ENCODE results near the gene ASAP3.

DNA sequence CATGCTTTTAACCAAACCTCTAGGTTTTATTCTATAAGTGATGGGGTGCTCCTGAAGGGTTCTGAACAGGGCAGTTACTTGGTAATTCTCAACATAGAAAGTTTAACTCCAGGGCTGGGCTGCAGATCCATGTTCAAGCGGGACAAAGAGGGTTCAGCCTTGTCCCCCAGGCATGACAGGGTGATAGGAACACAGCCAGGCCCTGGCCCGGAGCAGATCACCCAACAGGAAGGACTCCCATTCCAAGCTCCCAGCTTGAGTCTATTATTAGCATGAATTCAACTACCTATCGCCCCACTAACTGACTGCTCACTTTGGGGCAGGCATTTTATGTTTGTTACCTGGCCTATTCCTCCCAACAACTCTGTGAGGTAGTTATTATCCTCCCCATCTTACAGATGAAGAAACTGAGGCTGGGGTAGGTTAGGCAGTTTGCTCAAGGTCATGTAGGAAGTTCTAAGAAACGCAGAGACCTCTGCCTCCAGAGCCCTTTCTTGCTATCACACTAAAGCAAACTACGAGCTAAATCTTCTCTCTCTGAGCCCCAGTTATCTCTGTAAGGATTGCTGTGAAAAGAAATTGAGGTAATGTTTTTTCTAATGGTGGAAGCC, 14.5 kb downstream of the ASAP3 start:
- TF ChIP-seq AGO1 (IDR thresholded peaks at IDR 0.05; ENCODE audit: low read depth, low read length, poor library complexity, severe bottlenecking) (no peak), SNRNP70 (IDR thresholded peaks at IDR 0.05; ENCODE audit: low read depth, low read length) (no peak), ZNF18 (CRISPR knock-in tag; IDR thresholded peaks at IDR 0.05; ENCODE audit: insufficient replicate concordance) (no peak), ESRRA (CRISPR knock-in tag; IDR thresholded peaks at IDR 0.05; ENCODE audit: low read depth) (no peak), POLR2A (IDR thresholded peaks at IDR 0.05; ENCODE audit: insufficient read depth in 1 of 2, low read depth in 2 of 2, low read length in 2 of 2) (no peak), ZKSCAN8 (CRISPR knock-in tag; IDR thresholded peaks at IDR 0.05; ENCODE audit: borderline replicate concordance) (no peak), SOX6 (IDR thresholded peaks at IDR 0.05) (no peak), SOX6 (CRISPR knock-in tag; IDR thresholded peaks at IDR 0.05) (no peak), ZNF768 (CRISPR knock-in tag; IDR thresholded peaks at IDR 0.05) (no peak), ATF2 (CRISPR knock-in tag; IDR thresholded peaks at IDR 0.05) (no peak)
- TF ChIP-seq, protein P1, sequence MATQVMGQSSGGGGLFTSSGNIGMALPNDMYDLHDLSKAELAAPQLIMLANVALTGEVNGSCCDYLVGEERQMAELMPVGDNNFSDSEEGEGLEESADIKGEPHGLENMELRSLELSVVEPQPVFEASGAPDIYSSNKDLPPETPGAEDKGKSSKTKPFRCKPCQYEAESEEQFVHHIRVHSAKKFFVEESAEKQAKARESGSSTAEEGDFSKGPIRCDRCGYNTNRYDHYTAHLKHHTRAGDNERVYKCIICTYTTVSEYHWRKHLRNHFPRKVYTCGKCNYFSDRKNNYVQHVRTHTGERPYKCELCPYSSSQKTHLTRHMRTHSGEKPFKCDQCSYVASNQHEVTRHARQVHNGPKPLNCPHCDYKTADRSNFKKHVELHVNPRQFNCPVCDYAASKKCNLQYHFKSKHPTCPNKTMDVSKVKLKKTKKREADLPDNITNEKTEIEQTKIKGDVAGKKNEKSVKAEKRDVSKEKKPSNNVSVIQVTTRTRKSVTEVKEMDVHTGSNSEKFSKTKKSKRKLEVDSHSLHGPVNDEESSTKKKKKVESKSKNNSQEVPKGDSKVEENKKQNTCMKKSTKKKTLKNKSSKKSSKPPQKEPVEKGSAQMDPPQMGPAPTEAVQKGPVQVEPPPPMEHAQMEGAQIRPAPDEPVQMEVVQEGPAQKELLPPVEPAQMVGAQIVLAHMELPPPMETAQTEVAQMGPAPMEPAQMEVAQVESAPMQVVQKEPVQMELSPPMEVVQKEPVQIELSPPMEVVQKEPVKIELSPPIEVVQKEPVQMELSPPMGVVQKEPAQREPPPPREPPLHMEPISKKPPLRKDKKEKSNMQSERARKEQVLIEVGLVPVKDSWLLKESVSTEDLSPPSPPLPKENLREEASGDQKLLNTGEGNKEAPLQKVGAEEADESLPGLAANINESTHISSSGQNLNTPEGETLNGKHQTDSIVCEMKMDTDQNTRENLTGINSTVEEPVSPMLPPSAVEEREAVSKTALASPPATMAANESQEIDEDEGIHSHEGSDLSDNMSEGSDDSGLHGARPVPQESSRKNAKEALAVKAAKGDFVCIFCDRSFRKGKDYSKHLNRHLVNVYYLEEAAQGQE (IDR thresholded peaks at IDR 0.05; ENCODE audit: borderline replicate concordance in 1 of 2, low read depth in 1 of 2, low read length in 2 of 2), result no peak
- TF ChIP-seq, protein P2, sequence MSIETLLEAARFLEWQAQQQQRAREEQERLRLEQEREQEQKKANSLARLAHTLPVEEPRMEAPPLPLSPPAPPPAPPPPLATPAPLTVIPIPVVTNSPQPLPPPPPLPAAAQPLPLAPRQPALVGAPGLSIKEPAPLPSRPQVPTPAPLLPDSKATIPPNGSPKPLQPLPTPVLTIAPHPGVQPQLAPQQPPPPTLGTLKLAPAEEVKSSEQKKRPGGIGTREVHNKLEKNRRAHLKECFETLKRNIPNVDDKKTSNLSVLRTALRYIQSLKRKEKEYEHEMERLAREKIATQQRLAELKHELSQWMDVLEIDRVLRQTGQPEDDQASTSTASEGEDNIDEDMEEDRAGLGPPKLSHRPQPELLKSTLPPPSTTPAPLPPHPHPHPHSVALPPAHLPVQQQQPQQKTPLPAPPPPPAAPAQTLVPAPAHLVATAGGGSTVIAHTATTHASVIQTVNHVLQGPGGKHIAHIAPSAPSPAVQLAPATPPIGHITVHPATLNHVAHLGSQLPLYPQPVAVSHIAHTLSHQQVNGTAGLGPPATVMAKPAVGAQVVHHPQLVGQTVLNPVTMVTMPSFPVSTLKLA (IDR thresholded peaks at IDR 0.05), result no peak
- TF ChIP-seq, protein P3, sequence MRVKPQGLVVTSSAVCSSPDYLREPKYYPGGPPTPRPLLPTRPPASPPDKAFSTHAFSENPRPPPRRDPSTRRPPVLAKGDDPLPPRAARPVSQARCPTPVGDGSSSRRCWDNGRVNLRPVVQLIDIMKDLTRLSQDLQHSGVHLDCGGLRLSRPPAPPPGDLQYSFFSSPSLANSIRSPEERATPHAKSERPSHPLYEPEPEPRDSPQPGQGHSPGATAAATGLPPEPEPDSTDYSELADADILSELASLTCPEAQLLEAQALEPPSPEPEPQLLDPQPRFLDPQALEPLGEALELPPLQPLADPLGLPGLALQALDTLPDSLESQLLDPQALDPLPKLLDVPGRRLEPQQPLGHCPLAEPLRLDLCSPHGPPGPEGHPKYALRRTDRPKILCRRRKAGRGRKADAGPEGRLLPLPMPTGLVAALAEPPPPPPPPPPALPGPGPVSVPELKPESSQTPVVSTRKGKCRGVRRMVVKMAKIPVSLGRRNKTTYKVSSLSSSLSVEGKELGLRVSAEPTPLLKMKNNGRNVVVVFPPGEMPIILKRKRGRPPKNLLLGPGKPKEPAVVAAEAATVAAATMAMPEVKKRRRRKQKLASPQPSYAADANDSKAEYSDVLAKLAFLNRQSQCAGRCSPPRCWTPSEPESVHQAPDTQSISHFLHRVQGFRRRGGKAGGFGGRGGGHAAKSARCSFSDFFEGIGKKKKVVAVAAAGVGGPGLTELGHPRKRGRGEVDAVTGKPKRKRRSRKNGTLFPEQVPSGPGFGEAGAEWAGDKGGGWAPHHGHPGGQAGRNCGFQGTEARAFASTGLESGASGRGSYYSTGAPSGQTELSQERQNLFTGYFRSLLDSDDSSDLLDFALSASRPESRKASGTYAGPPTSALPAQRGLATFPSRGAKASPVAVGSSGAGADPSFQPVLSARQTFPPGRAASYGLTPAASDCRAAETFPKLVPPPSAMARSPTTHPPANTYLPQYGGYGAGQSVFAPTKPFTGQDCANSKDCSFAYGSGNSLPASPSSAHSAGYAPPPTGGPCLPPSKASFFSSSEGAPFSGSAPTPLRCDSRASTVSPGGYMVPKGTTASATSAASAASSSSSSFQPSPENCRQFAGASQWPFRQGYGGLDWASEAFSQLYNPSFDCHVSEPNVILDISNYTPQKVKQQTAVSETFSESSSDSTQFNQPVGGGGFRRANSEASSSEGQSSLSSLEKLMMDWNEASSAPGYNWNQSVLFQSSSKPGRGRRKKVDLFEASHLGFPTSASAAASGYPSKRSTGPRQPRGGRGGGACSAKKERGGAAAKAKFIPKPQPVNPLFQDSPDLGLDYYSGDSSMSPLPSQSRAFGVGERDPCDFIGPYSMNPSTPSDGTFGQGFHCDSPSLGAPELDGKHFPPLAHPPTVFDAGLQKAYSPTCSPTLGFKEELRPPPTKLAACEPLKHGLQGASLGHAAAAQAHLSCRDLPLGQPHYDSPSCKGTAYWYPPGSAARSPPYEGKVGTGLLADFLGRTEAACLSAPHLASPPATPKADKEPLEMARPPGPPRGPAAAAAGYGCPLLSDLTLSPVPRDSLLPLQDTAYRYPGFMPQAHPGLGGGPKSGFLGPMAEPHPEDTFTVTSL (CRISPR knock-in tag; IDR thresholded peaks at IDR 0.05; ENCODE audit: borderline replicate concordance), result no peak

Data from HepG2 (cell line).